Central memory CD8-positive, alpha-beta T cell (primary cell): ENCODE results near the gene ANKH.
A peak's percentile ranks its signal among the peaks of the same experiment; 100 is the strongest.
"Not testable (repeated sequence)": the region's sequence is repeated elsewhere in the genome, so short reads cannot be mapped to it uniquely, and the experiment has no call there.

Experiments used
- ATAC-seq: fragments of 150-1000 bp; cut with Tn5 transposase; replicated peaks from 2 replicates; pipeline ENCODE4 v1.10.0; 2022; ENCODE audit warnings: mild to moderate bottlenecking, moderate FRiP score, moderate number of reproducible peaks; ENCODE audit not compliant: poor library complexity, severe bottlenecking; ENCODE audit errors: extremely low read depth
- DNase-seq, 2 donors: peaks; one replicate each; pipeline ENCODE4 v3.0.0; 2021; ENCODE audit warnings: low spot score in 2 of 2
- H3K27ac Mint-ChIP-seq: one replicate; pipeline ENCODE4 v1.8.0; 2022; ENCODE audit warnings: low read depth, mild to moderate bottlenecking, moderate library complexity, mixed read lengths
- H3K27me3 Mint-ChIP-seq: one replicate; pipeline ENCODE4 v1.8.0; 2022; ENCODE audit warnings: mixed read lengths
- H3K36me3 Mint-ChIP-seq: one replicate; pipeline ENCODE4 v1.8.0; 2022; ENCODE audit warnings: mild to moderate bottlenecking, moderate library complexity, mixed read lengths; ENCODE audit not compliant: insufficient read depth
- H3K4me1 Mint-ChIP-seq: one replicate; pipeline ENCODE4 v1.8.0; 2022; ENCODE audit warnings: mixed read lengths
- H3K4me3 Mint-ChIP-seq: one replicate; pipeline ENCODE4 v1.8.0; 2022; ENCODE audit warnings: mild to moderate bottlenecking, moderate library complexity, mixed read lengths
- H3K9me3 Mint-ChIP-seq: one replicate; pipeline ENCODE4 v1.8.0; 2022; ENCODE audit warnings: mixed read lengths

ANKH gene

DNA sequence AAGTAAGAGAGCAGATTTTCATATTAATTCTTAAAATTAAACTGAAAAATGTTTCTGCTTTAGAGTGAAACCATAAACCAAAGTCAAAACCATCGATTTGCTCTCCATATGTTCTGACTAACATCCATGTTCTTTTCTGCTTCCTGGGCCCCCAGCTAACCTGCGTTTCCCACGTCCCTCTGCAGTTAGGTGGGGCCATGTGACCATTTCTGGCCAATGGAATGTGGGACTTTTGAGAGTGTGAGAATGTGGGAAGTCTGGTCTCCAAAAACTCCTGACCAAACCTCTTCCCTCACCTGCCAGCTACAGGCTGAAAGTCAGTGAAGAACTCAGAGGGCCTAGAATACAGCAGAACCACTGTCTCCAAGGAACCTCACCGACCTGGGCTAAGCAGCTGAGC is 44.9 kb downstream of the ANKH start:
- H3K9me3 Mint-ChIP-seq: no peaks in the 10 kb centered on the region
- no peak overlapping the region for H3K4me3 Mint-ChIP-seq
- H3K27ac Mint-ChIP-seq: no peak overlapping the region
- no peak for ATAC-seq
- peaks cover 2% of the 10 kb centered on the region for H3K36me3 Mint-ChIP-seq
- peaks cover 27% of the 10 kb centered on the region for H3K4me1 Mint-ChIP-seq
- no peaks in the 10 kb centered on the region for H3K27me3 Mint-ChIP-seq
- no peak for DNase-seq

DNA sequence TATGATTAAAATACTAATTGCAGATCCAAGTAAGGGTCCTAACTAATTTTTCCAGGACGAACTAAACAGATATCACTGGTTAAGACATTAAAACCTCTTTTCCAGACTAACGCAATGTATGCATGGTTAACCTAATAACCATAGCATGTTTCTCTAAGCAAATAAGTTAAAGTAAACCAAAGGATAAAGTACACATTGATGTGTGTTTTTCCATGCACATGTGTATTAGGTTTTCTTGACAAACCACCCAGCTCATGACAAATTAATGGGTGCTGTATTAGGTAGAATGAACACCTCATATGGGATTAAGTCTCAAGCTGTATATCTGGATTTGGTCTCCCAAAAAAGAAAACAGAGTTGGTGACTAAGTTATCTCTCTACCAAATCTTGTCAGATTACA is 45.6 kb downstream of the ANKH start:
- DNase-seq (no peak), ATAC-seq (no peak)
- Mint-ChIP-seq H3K4me1 (peaks cover 22% of the 10 kb centered on the region), H3K9me3 (no peaks in the 10 kb centered on the region), H3K36me3 (peaks cover 2% of the 10 kb centered on the region), H3K27ac (no peak overlapping the region), H3K27me3 (no peaks in the 10 kb centered on the region), H3K4me3 (no peak overlapping the region)

DNA sequence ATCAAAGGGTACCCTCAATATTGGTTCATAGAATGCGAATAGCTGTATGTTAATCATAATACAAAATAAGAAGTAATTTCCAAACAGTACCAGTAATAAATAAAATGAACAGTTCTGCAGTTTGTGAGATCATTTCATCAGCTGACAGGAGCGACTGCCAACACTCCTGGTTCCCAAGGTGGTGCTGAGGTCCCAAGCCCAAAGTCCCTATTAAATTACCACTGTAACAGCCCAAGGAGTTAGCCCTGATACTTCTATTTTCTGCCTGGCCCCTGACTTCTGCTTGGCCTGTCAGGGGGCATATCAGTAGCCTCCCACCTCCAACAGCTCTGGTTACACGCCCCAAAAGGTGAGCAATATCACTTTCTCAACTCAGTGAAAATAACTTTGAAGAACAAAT is 47.1 kb downstream of the ANKH start:
- peaks cover 22% of the 10 kb centered on the region for H3K4me1 Mint-ChIP-seq
- H3K4me3 Mint-ChIP-seq: no peak overlapping the region
- peaks cover 2% of the 10 kb centered on the region for H3K36me3 Mint-ChIP-seq
- no peaks in the 10 kb centered on the region for H3K9me3 Mint-ChIP-seq
- H3K27me3 Mint-ChIP-seq: no peaks in the 10 kb centered on the region
- no peak for ATAC-seq
- DNase-seq: no peak
- no peak overlapping the region for H3K27ac Mint-ChIP-seq

DNA sequence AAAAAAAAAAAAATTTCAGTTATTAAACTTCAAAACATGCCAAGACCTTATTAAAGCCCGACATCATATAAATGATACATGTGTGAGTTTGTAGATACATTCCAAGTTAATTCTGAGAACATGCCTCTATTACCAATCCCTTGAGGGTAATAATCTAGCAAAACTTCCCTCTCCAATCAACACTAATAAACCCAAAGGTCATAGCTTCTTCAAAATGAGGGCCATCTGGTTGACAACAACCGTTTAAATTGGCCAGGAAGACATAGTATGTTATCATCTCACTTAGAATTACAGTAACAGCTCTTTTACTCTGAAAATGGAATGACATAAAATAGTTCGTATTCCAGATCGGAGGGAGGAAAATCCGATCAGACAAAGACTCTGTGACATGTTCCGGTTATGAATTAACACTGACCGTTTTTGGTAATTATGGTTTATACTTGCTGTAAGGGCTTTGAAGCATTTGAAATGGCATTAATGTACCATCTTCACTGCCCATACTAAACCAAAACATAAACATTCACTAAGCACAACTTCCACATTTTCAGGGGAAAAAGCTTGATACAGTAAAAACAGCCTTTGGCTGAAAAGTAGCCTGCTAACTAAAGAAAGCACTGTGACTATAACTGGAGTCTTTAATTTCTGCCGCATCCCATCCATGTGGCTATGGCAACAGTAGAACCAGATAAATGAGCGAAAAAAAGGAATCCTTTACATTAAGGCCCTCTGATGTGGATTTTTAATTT is 50.3 kb downstream of the ANKH start:
- DNase-seq (no peak), ATAC-seq (no peak)
- Mint-ChIP-seq H3K4me1 (peaks cover 30% of the 10 kb centered on the region), H3K27me3 (no peaks in the 10 kb centered on the region), H3K27ac (no peak overlapping the region), H3K36me3 (peaks cover 2% of the 10 kb centered on the region), H3K4me3 (no peak overlapping the region), H3K9me3 (no peaks in the 10 kb centered on the region)

DNA sequence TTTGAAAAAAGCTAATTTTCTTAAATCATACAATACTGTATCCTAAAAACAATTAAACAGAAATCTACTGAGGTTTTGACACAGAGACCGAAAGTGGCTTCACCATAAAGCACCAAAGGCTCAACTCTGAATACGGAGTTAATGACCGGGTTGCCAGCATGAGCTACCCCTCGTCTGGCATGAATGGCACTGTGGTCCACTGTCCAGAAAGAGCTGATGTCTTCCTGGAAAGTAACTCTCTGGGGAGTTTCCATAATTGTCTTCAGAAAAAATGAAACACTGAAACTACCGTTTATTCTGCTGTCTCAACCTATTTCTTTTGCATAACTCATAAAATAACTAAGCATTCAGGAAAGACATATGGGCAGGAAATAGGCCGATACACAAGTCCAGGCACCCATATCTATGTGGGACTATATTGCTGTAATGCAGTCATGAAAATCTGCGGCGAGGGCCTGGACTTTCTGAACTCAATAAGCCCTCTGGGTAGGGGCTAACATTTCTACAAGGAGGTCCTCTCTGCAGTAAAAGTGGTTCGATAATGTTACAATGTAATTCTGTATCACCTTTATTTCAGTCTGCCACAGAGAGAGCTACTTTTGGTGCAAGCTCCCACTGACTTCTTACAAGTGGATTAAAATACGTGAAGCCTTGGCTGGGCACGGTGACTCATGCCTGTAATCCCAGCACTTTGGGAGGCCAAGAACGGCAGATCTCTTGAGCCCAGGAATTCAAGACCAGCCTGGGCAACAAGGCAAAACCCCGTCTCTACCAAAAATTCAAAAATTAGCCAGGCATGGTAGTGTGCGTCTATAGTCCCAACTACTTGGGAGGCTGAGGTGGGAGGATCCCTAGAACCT is 52.4 kb downstream of the ANKH start:
- H3K27me3 Mint-ChIP-seq: no peaks in the 10 kb centered on the region
- DNase-seq: no peak
- H3K36me3 Mint-ChIP-seq: peaks cover 2% of the 10 kb centered on the region
- H3K4me3 Mint-ChIP-seq: no peak overlapping the region
- H3K27ac Mint-ChIP-seq: no peak overlapping the region
- no peak for ATAC-seq
- H3K4me1 Mint-ChIP-seq: peaks cover 30% of the 10 kb centered on the region
- H3K9me3 Mint-ChIP-seq: no peaks in the 10 kb centered on the region

DNA sequence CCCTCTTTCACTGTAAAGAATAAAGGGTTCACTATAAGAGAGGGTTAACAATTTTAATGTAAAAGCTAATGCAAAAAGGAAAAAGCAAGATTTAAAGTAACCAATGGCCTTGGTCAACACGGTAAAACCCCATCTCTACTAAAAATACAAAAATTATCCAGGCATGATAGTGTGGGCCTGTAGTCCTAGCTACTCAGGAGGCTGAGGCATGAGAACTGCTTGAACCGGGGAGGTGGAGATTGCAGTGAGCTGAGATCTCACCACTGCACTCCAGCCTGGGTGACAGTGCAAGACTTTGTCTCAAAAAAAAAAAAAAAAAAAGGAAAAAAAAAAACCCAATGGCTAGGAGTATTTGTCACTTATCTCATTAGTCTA is 53.8 kb downstream of the ANKH start:
- peak overlapping the region; percentile 23 for H3K27ac Mint-ChIP-seq
- not testable (repeated sequence) for ATAC-seq, H3K4me3 Mint-ChIP-seq

DNA sequence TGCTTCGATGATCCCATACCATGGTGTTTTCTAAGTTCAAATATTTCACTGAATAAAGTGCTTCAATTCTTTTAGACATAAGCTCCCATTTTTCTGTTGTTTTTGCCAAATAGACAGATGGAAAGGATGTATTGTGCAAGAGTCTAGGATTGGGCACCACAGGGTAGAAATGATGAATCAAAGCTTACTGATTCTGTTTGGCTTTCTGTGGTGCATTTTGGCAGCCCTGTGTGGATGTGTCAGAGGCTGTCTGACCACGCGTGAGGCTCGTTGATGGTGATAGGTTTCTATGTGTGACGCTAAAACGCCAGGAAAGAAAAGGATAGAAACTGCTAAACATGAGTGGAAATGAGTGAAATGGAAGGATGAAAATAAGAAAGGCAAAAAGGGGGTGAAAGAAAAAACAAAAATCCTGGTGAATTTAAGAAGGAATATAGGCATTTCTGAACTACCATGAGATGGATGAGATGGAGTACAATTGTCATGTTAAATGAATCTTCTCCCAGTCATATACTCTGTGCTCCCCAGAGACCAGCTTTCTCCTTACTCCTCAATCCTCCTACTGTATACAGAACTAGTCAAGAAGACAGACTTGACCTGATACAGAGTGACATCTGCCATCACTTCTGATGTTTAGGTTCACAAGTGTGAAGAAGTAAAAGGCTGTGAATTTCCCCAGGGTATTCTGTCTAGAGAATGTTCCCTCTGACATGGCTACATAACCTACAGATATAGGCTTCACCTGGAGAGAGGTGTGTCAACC is 54.4 kb downstream of the ANKH start:
- Mint-ChIP-seq H3K27me3 (no peaks in the 10 kb centered on the region), H3K4me1 (peaks cover 50% of the 10 kb centered on the region), H3K27ac (peak overlapping the region; percentile 23), H3K36me3 (peaks cover 2% of the 10 kb centered on the region), H3K9me3 (no peaks in the 10 kb centered on the region), H3K4me3 (no peak overlapping the region)
- ATAC-seq (peak; percentile 10), DNase-seq (no peak)

More for the DNA sequence above, 53.8 kb downstream of the ANKH start:
- not testable (repeated sequence) for H3K27me3 Mint-ChIP-seq, H3K9me3 Mint-ChIP-seq, DNase-seq, H3K36me3 Mint-ChIP-seq
- peaks cover 44% of the 10 kb centered on the region for H3K4me1 Mint-ChIP-seq

DNA sequence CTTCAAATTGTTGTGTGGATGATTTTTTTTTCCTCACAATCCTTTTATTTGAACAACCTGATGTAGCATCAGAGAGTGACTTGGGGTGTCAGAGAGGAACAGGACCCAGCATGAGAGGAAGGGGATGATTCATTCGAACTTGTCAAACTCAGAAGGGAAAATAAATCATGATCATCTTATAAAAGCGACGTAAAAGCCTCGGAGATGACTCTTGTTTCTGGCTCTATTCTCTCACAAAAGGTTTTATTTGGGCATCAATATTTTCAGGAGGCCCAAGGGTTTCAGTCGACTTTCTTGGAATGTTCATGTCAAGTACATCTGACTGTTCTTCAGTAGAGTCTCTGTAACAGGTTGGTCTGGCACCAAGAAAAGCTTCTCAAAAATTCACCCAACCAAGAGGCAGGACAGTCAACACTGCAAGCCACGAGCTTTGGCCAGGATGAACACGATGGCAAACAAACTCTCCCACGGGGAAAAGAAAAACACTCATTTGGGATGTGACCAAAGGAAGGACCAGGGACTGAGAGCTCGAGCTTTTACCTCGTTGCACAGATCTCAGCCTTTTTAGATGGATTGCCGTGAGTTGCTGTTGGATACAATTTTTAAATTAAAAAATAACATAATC is 55.1 kb downstream of the ANKH start:
- no peak overlapping the region for H3K27ac Mint-ChIP-seq
- ATAC-seq (no peak), DNase-seq (no peak)
- no peaks in the 10 kb centered on the region for H3K9me3 Mint-ChIP-seq
- H3K4me3 Mint-ChIP-seq: no peak overlapping the region
- peaks cover 53% of the 10 kb centered on the region for H3K4me1 Mint-ChIP-seq
- peaks cover 2% of the 10 kb centered on the region for H3K36me3 Mint-ChIP-seq
- H3K27me3 Mint-ChIP-seq: no peaks in the 10 kb centered on the region

DNA sequence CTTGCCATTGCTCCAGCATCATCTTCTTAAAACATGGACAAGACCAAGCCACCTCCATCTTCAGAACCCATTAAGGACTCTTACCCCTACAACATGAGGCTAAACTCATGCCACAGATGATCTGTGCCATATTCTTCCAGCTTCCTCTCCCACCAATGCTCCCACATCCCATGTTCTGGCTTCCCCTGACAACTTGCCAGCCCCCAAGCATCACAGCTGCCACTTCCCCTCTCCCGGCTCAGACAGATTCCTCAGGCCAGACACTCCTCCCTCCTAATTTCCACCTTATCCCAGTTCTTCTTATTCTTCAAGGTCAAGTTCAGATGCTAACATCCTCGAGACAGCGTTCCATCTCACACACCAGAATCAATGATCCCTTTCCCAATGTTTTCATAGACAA is 57.8 kb downstream of the ANKH start:
- ATAC-seq (no peak), DNase-seq (no peak)
- no peaks in the 10 kb centered on the region for H3K9me3 Mint-ChIP-seq
- no peaks in the 10 kb centered on the region for H3K27me3 Mint-ChIP-seq
- H3K4me3 Mint-ChIP-seq: no peak overlapping the region
- H3K27ac Mint-ChIP-seq: peak overlapping the region; percentile 82
- peaks cover 7% of the 10 kb centered on the region for H3K36me3 Mint-ChIP-seq
- H3K4me1 Mint-ChIP-seq: peaks cover 60% of the 10 kb centered on the region

DNA sequence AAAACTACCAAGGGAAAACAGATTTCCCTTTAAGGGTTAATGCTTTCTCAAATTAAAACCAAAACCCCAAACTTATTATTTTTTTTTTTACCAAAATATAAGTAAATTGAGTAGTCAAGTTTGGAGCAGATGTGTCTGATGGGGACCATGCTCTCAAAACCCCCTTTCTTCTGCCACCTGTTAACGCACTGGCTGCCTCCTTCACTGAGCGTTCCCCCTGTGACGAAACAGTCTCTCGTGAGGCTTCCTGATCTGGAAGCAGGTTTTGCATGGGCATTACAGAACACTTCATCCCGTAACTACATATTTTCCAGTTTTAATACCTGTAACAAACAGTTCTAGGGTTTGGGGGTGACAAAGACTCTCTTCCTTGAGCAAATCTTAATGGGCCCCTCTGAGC is 59.4 kb downstream of the ANKH start:
- Mint-ChIP-seq H3K36me3 (peaks cover 7% of the 10 kb centered on the region), H3K27ac (peak overlapping the region; percentile 82), H3K4me3 (peak overlapping the region; percentile 14), H3K4me1 (peaks cover 47% of the 10 kb centered on the region), H3K9me3 (no peaks in the 10 kb centered on the region), H3K27me3 (no peaks in the 10 kb centered on the region)
- no peak for DNase-seq
- ATAC-seq: no peak

DNA sequence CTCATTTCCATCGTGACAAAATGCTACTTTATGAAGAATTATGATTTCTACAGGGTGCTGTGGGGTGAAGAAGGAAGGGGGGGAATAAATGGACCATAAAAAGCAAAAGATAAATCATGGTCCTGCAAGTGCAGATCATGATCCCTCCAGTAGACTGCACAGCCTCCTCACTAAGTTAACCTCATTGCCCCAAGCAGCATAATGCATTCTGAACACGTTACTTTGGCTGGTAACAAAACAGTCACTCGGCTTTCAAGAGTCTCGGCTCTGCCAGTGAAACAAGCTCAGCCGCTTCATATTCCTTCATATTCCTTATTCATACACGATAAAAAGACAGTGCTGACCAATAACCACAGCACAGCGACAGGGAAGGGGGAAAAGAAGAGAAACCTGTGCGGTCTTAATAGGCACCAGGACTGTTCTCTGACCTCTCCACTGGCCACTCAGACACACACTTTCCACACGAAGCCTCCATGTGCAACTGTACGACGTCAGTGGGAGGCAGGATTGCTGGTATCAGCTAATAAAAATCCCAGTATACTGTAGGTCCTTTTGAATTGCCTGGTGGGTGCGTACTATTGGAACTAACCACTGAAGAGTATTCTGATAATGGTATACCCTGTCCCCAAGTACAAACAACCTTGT is 60.5 kb downstream of the ANKH start:
- ATAC-seq (no peak), DNase-seq (no peak)
- Mint-ChIP-seq H3K4me3 (peak overlapping the region; percentile 72), H3K27ac (peak overlapping the region; percentile 87), H3K36me3 (peaks cover 7% of the 10 kb centered on the region), H3K27me3 (no peaks in the 10 kb centered on the region), H3K9me3 (no peaks in the 10 kb centered on the region), H3K4me1 (peaks cover 44% of the 10 kb centered on the region)

DNA sequence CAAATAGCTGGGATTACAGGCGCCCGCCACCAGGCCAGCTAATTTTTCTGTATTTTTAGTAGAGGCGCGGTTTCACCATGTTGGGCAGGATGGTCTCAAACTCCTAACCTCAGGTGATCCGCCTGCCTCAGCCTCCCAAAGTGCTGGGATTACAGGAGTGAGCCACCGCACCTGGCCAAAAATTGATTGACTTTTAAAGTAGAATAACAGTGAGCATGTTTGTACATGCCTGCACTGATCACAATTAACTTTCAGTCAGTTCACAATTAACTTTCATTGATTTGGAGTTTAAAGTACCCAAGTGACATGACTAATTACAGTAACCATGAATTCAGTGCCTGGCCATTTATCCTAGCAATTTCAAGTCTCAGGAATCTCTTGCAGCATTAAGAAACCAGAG is 61.3 kb downstream of the ANKH start:
- Mint-ChIP-seq H3K27ac (peak overlapping the region; percentile 87), H3K9me3 (no peaks in the 10 kb centered on the region), H3K27me3 (no peaks in the 10 kb centered on the region), H3K4me3 (peak overlapping the region; percentile 72), H3K36me3 (peaks cover 7% of the 10 kb centered on the region), H3K4me1 (peaks cover 44% of the 10 kb centered on the region)
- ATAC-seq (no peak), DNase-seq (no peak)
